ENCODE results near the gene AGPAT2.

AGPAT2 gene

DNA sequence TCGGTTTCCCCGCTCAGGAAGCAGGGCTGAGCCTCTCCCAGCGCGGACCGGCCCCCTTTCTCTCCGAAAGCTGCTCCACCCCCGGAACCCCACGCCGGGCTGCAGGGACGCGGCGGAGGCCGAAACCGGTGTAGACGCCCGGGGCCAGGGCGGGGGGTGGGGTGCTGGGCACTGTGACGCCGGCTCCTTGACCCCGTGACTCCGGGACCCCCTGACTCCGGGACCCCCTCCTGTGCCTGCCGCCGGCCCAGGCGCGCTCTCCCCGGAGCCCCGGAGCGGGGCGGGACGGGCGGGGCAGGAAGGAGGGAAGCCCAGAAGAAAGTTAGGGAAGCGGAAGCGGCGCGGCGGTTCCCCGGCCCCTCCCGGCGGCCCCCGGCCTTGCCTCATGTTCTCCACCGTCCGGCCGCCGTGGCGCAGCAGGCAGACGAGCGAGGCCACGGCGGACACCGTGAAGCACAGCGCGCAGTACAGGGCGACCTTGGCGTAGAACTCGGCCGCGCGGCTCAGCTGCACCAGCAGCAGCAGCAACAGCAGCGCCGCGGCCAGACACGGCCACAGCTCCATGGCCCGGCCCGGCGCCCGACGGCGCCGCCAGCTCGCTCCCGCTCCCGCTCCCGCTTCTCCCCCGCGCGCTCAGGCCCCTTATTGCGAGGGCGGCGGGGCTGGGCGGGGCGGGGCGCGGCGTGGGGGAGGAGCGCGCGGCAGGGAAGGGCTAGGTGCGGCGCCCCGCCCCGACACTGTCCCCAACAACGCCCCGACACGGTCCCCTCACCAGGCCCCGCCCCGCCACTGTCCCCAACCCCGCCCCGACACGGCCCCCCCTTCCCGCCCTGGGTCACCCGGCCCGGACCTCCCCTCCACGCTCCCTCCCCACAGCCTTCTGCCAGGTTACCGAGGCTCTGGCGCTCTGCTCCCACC lies at the start of gene AGPAT2:
Gene AGPAT2, minus strand, starts transcription at position 664 of the 918 bp plus-strand sequence. Its CDS starts 100 bp downstream, at position 564.
- no peak for DNase-seq

DNA sequence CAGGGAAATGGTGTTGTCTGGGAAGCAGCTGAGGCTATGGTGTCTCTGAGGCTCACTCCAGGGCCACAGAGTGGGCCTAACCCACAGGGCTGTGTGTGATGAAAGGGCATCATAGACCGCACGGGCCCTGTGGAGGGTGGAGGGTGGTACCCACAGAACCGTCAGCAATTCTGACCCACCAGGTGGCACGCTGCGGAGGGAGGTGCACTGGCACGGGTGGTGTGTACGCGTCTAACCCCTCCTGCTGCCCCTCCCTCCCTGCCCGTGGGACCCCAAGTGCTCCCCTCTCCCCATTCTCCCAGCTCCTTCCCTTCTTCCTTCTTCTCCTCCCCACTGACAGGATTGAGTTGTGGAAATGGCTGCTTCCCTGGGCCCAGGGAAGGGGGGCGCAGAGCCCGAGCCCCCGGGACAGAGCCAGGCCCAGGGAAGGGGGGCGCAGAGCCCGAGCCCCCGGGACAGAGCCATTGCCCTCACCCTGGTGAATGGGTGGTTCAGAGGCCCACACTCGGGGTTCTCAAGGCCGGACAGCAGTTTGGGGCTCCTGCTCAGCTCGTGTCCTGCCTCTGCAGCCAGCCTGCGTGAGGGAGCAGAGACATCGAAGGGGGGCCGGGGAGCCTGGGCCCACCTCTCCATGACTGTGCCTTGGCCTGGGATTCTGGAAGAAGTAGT lies 48.7 kb upstream of the AGPAT2 start:
- no peak for DNase-seq

DNA sequence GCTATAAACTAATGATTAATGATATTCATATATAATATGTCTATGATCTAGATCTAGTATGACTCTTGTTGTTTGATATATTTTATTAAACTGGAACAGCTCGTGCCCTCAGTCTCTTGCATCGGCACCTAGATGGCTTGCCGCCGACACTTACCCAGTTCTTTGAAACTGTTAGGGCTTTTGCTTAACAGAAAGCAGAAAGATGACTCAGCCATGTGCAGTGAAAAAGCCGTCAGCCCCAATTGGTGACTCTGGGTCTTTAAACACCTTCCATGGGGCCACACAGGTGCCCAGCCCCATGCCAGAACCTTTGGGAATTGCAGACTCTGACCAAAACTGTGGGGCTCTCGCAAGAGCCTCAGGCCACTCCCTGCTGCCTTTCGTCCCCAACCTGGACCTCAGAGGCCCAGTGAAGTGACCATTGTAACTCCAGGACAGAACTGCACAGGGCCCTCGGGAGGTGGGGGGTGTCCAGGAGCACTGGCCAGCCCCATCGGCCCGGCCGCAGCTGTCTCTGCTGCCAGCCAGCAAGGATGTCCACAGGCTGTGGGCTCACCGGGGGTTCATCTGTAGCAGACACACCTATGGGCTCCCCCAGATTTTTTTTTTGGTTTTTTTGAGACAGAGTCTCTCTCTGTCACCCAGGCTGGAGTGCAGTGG lies 47.7 kb upstream of the AGPAT2 start:
- DNase-seq, result no peak

DNA sequence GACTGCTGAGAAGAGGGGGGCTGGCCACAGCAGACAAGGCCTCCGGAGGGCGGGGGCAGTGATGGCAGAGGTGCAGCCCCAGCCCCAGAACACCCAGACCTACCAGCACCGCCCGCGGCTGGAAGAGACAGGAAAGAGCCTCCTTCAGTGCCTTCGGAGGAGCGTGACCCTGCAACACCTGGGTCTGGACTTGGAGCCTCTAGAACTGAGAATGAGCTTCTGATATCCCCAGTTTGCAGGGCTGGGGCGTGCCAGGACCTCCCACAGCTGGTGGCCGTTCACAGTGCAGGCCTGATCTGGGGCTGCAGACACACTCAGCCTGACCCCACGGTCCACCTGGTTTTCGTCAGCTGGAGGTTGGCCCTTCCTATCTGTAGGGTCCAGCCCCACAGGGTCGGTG lies 46.4 kb upstream of the AGPAT2 start:
- no peak for DNase-seq

DNA sequence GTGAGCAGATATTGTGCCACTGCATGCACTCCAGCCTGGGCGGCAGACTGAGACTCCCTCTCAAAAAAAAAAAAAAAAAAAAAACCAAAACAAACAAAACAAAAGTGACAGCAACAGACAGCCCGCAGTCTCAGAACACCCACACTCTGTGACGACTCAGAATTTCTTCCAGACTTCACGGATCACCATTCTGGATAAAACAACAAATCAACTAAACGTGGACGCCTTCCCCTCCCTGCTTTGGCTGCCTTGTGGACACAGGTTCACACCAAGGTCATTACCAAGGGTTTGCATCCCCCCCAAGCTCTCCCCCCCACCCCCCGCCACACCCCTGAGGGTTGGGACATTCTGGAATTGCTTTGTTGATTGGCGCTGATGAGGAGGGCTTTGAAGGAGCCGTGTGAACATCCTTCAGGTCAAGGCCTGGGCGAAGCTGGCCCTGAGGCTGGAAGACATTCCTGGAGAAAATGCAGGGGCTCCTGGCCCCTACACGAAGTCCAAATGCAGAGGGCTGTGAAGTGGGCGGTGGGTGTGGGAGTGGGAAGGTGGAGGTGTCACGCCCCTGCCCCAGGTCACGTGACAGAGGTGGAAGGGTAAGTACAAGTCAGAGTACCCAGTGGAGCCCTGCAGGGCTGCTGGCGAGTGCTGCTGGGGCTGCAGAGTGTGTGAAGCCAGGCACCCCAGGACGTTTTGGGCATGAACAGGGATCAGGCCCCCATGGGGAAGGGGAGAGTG lies 45.4 kb upstream of the AGPAT2 start:
- DNase-seq, result no peak

DNA sequence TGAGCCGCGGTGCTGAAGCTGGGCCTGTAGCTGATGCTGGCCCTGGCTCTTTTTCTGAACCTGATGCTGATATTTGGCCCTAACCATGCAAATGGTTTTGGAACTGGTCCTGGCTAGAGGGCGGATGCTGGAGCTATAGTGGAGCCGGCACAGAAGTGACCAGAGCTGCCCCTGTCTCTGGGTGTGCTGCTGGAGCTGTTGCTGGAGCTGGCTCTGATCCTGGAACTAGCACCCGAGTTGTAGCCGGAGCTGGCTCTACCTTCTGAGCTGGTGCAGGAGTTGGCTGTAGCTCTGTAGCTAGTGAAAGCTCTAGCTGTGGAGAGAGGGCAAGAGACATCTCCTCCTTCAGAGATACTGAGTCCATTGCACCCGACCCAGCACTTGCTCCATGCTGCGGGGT lies 42.7 kb upstream of the AGPAT2 start:
- no peak for DNase-seq

DNA sequence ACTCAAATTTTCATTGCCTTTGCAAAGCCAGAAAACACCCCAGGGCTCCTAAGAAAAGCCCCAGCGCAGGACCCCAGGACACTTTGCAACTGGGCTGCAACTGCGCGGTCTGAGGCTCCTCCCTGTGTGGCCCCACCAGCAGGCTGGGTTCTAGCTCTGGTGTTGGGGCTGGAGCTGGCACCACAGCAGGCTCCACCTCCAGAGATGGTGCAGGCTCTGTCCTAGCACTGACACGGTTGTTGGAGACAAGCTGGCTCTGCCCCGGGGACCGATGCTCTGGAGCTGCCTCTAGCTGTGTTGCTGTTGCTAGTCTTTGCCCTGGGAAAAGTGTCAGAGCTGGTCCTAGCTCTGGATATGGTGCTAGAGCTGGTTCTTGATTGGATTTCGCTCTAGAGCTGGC lies 41.9 kb upstream of the AGPAT2 start:
- DNase-seq, result no peak

DNA sequence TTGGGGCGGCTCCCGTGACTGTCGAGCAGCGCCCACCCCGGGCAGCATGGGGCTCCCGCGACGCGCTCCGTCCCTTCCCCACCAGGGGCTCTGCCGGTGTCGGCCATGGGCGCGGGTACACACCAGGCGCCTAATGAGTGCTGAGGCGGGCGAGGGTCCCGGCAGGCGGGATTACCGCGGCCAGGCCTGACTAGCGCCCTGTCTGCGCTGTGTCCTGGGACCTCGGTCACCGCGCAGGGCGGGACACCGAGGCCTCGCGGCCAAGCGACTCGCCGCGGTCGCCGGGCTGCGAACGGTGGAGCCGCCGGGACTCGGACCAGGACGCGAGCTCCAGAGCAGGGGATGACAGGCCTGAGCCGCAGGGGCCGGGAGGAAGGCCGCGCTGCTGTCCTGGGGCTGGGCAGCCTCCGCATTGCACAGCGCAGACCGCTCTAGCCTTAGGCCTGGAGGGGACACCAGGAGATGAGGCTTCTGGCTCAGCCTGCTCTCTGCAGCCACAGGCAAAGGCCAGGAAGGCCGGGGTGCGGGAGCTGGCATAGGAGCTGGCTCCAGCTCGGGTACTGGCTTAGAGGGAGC lies 41.4 kb upstream of the AGPAT2 start:
- no peak for DNase-seq

DNA sequence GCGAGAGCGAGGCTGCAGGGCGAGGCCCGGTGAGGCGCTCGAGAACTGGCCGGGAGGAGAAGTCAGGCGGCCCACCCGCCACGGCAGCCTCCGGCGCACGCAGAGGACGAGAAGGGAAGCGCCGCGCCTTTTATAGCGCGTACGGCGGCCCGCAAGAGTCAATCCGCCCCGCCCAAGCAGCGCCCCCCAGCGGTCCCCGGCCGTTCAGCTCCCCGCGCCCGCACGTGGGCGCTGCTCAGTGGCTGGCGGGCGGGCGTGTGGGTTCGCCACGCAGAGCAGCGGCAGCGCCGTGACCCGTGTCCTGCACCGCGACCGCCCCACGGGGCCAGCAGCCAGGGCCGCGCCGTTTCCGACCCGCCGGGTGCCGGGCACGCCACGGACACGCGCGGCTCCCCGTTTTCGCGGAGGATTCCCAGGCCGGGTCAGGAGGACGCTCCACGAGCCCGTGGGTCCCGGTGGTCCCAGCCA lies 40.9 kb upstream of the AGPAT2 start:
- DNase-seq, result no peak

DNA sequence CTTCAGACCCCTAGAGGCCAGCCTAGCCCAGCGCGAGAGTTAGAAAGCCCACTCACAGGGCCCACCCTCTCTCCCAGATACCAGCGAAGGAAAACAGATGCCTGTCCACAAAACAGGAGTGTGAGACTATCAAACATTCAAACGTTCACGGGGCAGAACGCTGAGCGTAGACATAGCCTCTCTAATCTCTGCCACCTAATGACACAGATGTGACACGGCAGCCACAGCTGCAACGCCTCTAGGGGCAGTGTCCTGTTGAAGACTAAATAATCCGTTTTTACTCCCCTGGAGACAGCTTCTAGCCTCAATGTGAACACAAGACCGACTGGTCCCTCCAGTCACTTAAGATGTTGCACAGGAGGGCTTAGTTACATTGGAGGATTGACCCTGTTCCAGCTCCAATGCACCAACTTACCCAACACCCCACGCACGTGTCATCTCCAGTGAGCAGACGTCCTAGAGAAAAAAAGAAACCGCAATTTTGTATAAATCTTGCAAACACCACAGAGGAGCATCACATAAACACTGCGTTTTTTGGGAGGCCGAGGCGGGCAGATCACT lies 39.5 kb upstream of the AGPAT2 start:
- no peak for DNase-seq

DNA sequence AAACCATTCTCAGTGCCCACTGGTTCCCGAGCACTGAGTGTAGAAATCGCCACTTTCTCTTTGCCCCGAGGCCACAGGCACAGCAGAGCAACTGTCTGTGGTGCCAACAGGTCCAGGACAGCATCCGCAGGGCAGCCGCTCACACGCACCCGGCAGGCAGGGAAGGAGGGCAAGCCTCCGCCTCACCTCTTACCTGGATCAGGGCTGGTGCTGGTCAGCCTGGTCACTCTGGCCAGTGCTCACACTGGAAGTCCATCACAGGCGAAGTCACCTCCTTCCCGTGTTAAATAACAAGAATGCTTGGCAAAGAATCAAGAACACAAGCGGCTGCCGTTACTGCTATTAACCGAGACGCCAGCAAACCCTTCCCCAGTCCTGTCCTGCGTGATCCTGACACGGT lies 38.9 kb upstream of the AGPAT2 start:
- DNase-seq, result no peak

DNA sequence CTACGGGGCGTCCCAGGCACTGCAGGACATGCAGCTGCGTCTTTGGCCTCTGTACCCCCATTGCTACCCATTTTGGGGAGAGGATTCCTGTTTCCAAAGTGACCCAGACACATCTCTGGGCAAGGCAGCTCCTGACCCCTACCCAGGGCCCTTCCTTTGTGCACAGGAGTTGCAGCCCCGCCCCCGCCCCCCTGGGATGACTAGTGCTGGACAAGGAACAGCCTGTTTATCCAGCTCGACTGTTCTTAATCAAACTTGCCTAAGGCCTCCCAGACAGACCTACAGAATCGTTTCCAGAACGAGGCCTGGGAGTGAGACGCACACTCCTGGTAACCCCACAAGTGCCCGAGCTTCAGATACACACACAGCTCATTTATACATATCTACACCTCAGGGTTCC lies 38.4 kb upstream of the AGPAT2 start:
- DNase-seq, result no peak

DNA sequence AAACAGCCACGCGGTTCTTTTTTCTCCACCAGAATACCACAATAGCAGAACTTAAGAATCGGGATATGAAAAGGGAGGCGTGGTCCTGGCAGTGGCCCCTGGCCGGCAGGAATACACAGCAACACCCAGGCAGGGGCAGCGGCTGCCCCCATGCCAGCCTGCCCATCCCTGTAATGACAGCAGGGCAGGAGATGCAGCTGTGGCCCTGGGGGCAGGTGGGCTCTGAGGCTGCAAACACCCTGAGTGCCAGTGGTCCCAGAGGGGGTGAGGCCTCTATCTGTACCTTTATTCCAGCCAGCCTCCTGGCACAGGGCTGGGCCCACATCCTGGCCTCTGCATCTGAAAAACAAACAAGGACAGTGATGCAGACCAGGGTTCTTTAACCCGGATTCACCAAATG lies 37.5 kb upstream of the AGPAT2 start:
- DNase-seq, result no peak

DNA sequence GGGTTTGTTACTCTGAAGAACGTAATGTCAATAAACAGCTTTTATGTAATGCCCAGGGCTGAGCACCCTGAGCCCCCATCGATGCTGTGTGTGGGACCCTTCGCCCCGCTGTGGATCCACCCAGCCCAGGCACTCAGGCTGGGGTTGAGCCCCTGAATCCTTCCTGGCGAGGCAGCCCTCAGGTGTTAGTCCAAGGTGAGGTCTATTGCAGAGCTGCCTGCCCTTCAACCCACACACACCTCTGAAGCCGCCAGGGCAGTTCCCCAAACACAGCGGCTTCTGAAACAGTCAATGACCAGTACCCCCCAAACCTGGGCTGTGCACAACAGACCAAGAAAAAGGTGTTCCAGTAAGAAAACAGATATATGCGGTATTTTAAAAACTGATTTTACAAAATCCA lies 36.7 kb upstream of the AGPAT2 start:
- DNase-seq, result no peak

DNA sequence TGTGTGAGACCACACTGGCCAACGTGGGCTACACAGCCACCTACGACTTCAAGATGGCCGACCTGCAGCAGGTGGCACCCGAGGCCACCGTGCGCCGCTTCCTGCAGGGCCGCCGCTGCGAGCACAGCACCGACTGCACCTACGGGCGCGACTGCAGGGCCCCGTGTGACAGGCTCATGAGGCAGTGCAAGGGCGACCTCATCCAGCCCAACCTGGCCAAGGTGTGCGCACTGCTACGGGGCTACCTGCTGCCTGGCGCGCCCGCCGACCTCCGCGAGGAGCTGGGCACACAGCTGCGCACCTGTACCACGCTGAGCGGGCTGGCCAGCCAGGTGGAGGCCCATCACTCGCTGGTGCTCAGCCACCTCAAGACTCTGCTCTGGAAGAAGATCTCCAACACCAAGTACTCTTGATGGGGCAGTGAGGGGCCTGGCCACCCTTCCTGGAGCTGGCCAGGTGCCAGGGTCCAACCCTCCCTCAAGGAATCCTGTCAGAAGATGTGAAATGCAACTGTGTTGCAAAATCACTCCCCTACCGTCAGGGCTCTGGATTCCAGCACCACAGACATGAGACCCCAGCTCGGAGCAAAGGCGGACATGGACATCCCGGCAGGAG lies 36.2 kb upstream of the AGPAT2 start:
- DNase-seq, result no peak

DNA sequence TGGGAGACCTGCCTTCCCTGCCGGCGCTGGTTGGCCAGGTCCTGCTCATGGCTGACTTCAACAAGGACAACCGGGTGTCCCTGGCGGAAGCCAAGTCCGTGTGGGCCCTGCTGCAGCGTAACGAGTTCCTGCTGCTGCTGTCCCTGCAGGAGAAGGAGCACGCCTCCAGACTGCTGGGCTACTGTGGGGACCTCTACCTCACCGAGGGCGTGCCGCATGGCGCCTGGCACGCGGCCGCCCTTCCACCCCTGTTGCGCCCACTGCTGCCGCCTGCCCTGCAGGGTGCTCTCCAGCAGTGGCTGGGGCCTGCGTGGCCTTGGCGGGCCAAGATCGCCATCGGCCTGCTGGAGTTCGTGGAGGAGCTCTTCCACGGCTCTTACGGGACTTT lies 35.7 kb upstream of the AGPAT2 start:
- no peak for DNase-seq

DNA sequence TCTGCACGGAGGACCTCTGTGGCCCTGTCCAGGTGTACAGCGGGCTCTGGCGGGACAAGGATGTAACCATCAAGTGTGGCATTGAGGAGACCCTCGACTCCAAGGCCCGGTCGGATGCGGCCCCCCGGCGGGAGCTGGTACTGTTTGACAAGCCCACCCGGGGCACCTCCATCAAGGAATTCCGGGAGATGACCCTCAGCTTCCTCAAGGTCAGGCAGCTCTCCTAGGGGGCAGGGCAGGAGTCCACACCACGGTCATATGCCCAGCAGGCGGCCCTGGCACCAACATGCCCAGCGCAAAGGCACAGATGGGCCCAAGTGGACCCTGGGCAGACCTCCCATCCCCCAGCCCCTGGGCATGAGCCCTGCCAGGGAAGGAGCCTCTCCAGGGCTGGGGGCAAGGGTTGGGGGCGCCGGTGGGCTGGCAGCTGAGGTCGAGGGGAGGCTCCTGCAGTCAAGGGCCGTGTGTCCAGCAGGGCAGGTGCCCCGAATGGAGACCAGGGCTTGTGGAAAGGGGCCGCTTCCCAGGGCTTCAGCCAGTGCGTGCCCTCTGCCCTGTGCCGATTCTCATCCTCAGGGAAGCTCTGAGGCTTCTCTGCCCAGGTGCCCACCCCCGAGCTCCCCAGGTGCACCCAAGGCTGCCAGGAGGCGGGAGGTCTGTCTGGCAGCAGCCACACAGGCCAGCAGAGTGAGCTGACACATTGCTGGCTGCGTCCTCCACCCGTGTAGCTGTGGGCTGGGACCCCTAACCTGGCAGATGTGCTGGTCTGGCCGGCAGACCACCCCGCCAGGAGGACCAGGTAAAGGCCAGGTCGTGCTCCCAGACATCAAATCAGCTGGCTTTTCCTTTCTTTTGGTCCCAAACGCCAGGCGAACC lies 35.1 kb upstream of the AGPAT2 start:
- DNase-seq, result no peak

DNA sequence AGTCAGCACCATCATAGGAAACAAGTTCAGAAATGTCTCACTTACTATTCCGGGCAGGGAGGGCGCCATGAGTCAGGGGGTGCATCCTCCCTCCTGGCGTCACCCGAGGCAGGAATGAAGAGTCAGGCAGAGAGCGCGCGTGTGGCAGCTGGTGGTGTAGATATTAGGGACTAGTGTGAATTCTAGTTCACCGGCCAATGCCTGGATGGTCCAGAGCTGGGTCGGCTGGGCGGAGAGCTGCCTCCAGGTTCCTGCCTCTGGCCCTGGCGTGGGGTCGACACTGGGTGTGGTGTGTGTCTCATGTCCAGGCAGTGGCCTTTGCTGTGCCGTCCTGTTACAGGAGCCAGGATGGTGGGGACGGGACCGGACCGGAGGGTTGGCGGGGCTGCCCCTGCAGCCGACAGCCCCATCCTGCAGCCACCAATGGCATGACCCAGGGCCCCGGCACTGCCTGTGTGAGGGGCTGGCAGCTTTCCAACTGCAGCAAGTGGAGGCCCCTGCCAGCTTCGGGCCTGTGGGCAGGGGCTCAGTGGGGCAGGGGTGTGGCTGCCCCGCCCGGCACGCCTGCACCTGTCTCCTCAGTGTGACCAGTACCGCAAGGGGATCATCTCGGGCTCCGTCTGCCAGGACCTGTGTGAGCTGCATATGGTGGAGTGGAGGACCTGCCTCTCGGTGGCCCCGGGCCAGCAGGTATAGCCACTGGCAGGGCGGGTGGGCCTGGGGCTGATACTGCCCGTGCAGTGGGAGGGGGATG lies 34.3 kb upstream of the AGPAT2 start:
- no peak for DNase-seq

DNA sequence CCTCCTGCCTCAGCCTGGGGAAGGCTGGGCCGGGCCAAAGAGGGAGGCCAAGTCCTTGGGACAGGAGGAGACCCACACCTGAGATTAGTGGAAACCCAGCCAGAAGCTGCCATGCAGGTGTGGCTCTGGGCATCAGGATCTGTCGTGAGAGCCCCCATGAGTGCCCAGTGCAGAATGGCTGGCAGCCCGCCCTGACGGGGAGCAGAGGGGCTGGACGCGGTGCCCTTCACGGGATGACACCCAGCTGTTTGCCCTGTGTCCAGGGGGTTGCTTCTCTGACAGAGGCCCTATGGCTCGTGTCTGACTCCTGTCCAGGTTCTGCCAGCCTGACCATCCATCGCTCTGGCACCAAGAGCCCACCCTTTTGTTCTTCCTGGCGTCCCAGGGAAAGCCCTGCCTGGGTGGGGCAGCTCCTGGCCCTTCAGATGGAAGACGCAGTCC lies 33.7 kb upstream of the AGPAT2 start:
- DNase-seq, result no peak
